Keratinocyte (primary cell): ENCODE results near the gene PCSK2.

Experiments
- EZH2 ChIP-seq: IDR thresholded peaks from one replicate; pipeline ENCODE4 v1.6.1; 2012; ENCODE audit warnings: inconsistent platforms, mild to moderate bottlenecking, low read length, moderate library complexity
- TF ChIP-seq, protein P1 (sequence below), 3 experiments: IDR thresholded peaks in 1 of 3; conservative IDR thresholded peaks in 1 of 3; optimal IDR thresholded peaks in 1 of 3; 2 replicates in 2 of 3; 3 replicates in 1 of 3; pipeline versions ENCODE3 to v1.5.1; 2011; ENCODE audit warnings: low read length in 3 of 3, mild to moderate bottlenecking in 3 of 3, moderate library complexity in 2 of 3, control low read depth in 1 of 3, inconsistent platforms in 1 of 3; ENCODE audit not compliant: insufficient read depth in 2 of 3; ENCODE audit errors: extremely low read depth in 1 of 3

- TF ChIP-seq, protein P1, sequence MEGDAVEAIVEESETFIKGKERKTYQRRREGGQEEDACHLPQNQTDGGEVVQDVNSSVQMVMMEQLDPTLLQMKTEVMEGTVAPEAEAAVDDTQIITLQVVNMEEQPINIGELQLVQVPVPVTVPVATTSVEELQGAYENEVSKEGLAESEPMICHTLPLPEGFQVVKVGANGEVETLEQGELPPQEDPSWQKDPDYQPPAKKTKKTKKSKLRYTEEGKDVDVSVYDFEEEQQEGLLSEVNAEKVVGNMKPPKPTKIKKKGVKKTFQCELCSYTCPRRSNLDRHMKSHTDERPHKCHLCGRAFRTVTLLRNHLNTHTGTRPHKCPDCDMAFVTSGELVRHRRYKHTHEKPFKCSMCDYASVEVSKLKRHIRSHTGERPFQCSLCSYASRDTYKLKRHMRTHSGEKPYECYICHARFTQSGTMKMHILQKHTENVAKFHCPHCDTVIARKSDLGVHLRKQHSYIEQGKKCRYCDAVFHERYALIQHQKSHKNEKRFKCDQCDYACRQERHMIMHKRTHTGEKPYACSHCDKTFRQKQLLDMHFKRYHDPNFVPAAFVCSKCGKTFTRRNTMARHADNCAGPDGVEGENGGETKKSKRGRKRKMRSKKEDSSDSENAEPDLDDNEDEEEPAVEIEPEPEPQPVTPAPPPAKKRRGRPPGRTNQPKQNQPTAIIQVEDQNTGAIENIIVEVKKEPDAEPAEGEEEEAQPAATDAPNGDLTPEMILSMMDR (optimal IDR thresholded peaks at IDR 0.05 in 1 of 3, IDR thresholded peaks at IDR 0.05 in 1 of 3, conservative IDR thresholded peaks at IDR 0.05 in 1 of 3; ENCODE audit: extremely low read depth in 1 of 3, insufficient read depth in 2 of 3, low read length in 3 of 3) = no peak
- TF ChIP-seq EZH2 = no peak
Measured at GRCh38 chr20:17403461-17403860, 176.6 kb downstream of the PCSK2 start.
